ENCODE data around the gene ZNF593.

The ZNF593 gene

DNA sequence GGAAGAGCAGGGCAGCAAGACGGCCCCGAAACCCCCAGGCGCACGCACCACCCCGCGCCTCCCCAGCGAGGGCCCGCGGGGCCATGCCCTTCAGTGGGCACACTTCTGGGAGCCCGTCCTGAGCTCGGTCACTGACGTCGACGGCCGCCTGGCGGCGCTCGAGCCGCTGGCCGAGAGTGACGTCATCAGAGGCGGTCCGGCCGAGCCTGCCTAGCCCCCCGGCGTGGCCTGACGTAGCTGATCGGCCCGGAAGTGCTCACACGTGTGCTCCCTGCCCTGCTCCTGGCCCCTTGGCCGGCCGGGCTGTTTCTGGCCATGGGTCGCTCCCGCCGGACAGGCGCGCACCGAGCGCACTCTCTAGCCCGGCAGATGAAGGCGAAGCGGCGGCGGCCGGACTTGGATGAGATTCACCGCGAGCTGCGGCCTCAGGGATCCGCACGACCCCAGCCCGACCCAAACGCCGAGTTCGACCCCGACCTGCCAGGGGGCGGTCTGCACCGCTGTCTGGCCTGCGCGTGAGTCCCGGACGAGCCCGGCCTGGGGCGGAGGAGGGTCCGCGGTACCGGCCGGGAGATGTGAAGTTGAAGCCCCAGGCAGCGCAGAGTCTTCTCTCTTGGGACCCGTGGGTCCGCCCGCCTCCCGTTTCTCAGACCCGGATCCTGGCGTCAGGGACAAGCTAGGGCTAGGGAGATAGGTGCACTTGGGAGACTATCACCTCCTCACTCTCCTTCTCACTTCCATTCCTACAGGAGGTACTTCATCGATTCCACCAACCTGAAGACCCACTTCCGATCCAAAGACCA lies at the start of gene ZNF593:
Gene ZNF593, plus strand, starts transcription at position 240 of the 803 bp plus-strand sequence. Its CDS starts 76 bp downstream, at position 316.
- peak; percentile 70 for DNase-seq (ENCODE audit: low read depth)

DNA sequence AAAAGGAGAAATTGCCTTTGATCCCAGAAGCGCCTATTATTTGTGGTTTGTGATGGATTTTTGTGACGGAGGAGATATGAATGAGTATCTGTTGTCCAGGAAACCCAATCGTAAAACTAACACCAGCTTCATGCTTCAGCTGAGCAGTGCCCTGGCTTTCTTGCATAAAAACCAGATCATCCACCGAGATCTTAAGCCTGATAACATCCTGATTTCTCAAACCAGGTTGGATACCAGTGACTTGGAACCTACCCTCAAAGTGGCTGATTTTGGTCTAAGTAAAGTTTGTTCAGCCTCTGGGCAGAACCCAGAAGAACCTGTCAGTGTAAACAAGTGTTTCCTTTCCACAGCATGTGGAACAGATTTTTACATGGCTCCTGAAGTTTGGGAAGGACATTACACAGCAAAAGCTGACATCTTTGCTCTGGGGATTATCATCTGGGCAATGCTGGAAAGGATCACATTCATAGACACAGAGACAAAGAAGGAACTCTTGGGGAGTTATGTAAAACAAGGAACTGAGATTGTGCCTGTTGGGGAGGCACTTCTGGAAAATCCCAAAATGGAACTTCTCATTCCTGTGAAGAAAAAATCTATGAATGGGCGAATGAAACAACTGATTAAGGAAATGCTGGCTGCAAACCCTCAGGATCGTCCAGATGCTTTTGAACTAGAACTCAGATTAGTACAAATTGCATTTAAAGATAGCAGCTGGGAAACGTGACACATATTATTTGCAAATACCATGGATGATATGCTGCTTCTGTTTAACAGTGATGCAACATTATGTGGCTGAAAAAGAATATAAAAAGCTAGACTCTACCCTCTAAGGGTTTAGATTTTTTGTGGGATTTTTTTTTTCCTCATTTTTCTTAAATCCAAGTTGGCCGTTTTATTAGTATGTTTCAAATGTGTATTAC lies 47.6 kb upstream of the ZNF593 start:
- no peak for DNase-seq (ENCODE audit: low read depth)

DNA sequence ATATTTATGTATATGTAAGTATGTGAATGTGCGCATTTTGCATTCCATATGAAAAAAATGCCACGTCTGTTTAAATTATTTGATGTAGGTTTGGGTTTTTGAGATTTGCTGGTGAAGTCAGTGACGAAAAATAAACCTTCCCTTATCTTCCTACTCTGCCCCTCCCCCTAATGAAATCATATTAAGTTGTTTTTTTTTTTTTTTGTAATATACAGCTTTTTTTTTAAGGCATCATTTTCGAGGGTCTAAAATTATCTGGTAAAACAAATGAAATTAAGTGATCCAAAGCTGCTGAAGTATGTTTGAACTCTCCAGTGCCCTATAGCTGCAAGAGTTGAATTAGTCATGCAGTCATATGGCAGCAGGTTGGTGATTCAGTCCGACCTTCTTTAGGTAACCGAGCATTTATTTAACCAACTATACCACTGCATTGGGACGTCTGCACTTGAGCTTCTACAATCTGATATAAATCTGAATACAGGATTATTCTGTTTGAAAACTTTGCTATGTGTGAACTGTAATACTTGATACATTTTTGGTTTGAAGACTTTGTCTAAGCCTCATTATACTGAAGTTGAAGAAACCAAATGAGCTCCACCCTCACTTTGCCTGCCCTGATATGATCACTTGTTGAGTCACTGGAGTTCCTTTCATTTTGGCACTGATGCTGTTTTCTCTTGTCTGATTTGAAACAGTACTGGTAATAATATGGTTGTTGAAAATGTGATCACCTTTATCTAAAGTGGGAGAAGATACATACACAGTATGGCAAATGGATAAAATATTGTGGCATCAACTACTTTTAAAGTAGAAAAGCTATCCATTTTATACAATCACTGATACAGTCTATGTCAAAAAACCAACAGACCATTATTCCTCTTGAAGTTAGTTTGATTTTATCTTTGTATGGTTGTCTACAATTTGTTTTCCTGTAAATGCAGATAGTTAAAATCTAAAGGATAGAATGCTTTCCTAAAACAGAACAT lies 46.4 kb upstream of the ZNF593 start:
- DNase-seq (ENCODE audit: low read depth), result no peak

DNA sequence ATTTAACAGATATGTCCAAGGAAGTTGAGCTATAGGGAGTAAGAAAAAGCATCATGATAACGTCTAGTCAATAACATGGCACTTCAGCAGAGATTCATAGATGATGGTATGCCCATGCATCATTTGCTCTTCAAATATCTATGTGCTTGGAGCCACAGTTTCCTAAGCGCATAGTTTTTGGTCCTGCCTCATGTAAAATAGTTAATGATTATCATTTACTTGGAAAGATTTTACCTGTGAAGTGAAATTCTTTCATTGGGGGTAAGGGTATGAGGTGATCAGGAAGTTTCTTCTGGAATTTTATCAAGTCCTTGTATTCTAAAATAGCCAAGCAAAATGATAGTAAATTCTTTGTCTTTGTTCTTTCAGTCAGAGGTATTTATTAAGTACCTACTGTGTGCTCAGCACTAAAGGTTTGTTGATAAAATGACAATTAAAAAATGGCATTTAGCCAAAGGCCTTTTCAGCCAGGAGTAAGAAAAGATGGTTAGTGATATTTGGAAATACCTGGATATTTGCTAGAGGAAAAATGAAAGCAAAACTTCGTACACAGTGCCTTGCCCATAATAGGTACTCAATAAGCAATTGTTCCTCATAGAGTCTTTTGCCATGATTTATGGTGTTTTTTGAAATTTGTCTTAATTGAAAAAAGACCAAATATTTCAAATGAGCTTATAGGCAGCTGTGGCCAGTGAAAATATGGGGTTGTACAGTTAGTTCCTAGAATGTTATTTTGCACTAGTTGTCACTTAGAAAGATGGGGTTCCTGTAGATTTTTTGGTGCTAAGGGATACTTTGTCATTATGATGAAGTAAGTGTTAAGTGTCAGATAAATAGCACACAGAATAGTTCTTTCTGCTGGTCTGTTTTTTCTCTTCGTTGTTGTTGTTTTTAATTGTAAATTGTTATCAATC lies 45.0 kb upstream of the ZNF593 start:
- DNase-seq (ENCODE audit: low read depth), result no peak

DNA sequence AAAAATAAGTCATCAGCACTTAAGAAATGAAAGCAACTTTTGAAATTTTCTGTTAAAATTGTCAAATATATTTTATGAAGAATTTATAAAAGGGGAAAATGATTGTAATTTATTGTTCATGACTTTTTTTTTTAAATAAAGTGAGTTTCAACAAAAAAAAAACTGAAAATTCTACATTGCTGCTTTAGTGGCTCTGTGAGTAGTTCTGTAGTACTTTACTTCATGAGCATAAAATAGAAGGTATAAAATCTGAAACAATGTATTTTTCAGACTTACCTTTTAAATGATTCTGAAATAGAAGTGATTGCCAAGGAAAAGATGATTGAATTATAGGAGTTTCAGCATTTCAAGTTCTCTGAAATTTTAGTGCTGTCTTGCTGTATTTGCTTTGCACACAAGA lies 44.3 kb upstream of the ZNF593 start:
- no peak for DNase-seq (ENCODE audit: low read depth)

DNA sequence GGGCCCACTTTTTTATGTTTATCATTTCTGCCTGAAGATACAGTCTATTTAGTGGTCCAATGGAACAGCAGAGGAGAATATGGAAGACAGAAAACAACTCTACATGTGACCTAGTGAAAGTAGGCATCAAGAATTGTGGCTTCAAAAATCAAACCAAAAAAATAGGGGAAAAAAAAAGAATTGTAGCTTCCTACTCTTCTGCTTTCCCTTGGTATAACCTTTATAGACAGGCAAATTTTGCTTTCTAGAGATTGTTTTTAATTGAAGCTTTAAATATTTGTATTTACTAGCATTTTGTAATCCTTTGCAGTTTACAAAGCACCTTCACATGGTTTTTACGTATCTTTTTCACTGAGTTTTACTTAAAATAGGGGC lies 43.8 kb upstream of the ZNF593 start:
- no peak for DNase-seq (ENCODE audit: low read depth)

DNA sequence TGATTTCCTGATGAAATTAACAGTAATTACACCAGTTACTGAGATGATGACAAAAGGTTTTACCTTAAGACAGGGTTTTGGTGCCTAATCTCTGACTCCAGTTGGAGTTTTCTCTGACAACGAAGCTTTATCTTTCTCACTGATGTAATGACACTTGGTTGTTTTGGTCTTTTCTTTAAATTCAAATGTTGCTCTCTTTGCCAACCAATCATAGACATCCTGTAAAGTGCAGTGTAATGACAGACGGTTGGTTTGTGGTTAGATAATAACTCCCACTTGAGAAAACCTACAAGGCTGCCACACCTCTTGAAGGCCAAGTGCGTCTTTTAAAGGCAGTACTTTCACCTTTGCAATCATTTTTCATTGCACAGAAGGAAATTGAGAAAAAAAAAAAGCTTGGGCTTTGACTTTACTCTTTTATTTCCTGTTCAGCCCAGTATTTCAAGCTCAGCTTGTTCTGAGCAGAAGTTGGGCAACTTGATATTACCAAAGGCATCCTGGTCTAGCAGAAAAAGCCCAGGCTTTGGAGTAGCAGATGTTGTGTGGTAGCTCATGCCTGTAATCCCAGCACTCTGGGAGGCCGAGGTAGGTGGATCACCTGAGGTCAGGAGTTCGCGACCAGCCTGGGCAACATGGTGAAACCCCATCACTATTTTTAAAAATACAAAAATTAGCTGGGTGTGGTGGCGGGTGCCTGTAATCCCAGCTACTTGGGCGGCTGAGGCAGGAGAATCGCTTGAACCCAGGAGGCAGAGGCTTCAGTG lies 43.2 kb upstream of the ZNF593 start:
- DNase-seq (ENCODE audit: low read depth), result peak; percentile 18

DNA sequence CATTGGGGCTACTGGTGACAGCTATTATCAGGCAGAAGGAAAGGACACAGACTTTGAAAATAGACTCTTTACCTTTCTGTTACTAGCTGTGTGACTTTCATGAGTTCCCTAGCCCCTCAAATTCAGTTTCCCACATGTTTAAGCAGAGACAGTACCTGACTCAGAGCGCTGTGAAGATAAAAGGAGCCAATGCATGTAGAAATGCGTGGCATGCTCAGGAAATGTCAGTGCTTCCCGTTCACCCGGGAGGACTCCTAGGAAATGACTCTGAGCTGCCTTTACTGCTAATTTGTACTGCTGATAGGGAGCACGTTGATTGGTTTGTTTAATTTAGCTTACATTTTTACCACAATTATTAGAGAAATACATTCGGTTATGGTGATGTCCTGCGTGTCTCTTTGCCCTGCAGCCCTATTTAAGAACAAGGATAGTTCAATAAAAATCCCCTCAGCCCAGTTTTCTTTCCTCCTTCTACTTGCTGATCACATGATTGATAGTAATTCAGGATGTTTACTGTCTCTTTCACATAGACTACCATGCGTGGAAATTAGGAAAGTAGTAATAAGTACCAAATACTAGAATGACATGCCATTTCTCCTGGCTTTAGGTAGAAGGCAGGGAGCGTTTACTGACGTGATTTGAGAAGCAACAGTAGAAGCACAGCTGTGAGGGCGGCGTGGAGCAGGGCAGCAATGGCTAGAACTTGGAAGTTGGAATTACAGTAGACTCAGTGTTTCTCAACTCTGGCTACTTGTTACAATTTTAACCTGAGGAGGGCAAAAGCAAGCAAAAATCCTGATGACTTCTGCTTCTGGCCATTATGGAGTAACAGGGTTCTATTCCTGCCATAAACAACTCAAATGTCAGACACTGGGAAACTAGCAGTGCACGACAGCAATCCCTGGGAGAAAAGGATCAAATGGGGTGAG lies 42.2 kb upstream of the ZNF593 start:
- DNase-seq (ENCODE audit: low read depth), result no peak

DNA sequence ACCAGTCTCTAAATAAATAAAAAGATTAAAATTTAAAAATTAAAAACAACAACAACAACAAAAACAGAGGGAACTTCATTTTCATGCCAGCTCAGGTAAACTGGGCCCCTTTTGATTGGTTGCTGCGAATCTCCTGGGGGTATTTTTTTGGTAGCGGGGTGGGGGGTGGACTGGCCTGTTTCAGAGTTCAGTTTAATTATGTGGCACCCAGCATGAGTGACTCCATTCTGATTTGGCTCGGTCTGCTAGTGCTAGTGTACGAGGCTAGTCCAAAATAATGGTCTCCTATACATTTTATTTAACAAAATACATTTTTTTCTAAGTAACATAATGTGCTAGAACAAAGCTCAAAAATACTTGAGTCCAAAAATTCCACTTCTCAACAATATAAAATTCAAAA lies 39.9 kb upstream of the ZNF593 start:
- DNase-seq (ENCODE audit: low read depth), result no peak

DNA sequence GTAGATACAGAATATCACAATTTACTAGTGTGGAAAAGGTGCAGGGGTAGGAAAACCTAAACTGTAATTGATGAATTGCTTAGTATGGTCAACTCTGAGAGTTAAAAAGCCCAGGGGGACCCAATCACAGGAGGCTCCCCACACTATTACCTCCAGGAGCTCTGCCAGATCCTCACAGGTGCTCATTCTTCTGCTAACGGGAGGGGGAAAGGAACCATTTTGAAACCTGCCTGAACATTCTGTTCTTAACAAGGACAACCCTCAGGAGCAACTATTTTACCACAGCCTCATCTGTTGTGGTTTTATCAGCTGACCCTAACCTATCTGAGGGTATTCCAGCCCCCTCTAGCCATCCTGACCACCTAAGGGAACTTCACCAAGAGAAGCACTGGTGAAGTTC lies 39.0 kb upstream of the ZNF593 start:
- no peak for DNase-seq (ENCODE audit: low read depth)

DNA sequence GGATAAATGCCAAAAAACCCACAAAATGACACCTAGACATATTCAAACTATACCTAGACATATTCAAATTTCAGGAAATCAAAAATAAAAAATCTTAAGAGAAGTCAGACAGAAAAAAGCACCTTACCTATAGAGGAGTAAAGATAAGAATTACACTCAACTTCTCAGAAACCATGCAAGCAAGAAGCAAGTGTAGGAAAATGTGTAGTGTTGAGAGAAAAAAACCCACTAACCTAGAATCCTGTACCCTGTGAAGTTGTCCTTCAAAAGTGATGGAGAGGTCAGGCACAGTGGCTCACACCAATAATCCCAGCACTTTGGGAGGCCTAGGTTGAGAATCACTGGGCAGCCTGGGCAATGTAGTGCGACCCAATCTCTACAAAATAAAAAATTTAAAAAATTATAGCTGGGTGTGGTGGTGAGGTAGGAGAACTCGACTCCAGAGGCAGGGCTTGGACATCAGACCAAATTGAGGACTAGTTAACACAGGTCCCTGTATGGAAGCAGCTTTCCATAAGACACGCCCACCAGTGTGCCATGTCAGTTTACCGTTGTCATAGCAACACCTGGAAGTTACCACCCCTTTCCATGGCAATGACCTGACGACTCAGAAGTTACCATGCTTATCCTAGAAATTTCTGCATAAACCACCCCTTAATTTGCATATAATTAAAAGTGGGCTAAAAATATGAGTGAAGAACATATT lies 37.4 kb upstream of the ZNF593 start:
- no peak for DNase-seq (ENCODE audit: low read depth)

DNA sequence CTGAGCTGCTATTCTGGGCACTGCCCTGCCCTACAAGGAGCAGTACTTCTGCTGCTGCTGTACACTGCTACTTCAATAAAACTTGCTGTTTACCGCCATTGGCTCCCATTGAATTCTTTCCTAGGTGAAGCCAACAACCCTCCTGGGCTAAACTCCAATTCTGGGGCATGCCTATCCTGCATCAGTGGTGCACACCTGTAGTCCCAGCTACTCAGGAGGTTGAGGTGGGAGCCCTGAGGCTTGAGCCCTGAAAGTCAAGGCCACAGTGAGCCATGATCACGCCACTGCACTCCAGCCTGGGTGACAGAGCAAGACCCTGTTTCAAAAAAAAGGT lies 36.9 kb upstream of the ZNF593 start:
- no peak for DNase-seq (ENCODE audit: low read depth)

DNA sequence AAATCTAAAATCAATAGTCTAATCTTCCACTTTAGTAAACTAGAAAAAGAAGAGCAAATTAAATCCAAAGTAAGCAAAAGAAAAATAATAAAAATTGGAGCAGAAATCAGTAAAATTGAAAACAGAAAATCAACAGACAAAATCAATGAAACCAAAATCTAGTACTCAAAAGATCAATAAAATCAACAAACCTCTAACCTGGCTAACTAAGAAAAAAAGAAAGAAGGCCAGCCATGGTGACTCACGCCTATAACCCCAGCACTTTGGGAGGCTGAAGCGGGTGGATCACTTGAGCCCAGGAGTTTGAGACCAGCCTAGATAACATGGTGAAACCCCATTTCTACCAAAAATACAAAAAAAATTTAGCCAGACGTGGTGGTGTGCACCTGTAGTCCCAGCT lies 35.2 kb upstream of the ZNF593 start:
- DNase-seq (ENCODE audit: low read depth), result no peak

DNA sequence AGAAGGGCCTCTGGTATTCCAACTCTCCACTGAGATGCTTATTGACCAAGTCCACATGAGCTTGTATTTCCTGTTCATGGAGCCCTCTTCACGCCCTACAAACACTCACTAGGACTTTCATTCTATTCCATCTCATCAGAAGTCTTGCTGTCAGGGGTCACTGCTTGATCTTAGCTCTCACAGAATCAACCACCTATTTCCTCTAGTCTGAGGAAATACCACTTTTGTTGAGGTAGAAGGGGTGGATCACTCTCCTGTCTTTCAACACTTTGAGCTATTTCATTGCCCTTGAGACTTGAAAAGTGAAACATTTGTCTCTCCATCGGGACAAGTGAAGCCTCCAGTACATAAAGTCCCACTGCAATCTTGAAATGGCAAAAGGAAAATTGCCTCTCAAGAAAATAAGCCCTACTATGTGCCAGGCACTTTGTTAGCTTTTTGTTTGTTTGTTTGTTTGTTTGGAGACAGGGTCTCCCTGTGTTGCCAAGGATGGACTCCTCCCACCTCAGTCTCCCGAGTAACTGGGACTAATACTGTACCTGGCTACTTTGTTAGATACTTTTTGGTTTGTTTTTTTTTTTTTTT lies 30.6 kb upstream of the ZNF593 start:
- no peak for DNase-seq (ENCODE audit: low read depth)

DNA sequence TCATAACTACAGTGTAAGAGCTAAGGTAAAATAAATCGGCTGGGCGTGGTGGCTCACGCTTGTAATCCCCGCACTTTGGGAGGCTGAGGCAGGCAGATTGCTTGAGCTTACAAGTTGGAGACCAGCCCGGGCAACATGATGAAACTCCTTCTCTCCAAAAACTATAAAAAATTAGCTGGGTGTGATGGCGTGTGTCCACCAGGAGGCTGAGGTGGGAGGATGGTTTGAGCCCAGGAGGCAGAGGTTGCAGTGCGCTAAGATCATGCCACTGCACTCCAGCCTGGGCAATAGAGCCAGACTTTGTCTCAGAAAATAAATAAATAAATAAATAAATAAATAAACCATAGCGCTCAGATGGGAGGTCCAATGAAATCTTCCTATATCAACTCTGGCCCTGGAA lies 27.5 kb upstream of the ZNF593 start:
- no peak for DNase-seq (ENCODE audit: low read depth)

DNA sequence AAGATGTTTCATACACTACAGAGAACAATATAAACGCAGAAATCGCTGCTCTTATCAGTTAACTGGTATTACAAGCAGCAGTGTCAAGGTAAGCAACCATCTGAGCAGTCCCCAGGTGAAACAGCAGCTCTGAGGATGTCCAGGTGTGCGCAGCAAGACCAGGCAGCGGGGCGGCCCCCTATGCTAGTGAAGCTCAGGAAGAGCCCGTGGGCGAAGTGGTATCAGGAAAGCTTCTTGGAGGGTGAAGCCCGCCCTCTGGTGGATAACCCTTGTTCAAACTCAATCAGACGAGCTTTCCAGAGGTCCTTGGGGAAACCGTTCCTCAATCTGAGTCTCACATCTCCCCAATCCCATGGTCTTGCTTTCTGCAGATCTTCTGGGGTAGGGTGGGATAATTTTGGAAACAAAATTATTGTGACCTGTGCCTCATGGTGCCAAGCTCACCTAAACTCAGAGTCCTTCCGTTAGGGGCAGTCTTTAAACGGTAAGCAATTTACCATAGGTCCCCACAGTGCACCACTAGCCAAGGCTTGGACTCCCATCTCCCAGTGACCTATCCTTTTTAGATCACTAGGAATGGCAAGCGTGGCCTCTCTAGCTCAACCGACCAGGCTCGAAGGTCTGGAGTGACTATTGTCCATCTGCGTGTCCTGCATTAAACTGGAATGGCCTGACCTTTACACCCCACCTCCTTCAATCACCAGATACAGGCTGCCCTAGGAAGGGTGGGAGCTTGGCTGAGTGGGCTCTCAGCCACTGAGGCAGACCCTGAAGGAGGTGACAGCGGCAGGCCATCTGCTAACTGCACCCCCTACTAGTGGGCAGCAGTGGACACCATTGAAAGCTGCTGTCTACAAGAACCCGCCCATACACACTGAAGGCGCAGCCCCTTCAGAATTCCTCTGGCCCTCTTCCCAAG lies 24.4 kb upstream of the ZNF593 start:
- DNase-seq (ENCODE audit: low read depth), result peak; percentile 53

DNA sequence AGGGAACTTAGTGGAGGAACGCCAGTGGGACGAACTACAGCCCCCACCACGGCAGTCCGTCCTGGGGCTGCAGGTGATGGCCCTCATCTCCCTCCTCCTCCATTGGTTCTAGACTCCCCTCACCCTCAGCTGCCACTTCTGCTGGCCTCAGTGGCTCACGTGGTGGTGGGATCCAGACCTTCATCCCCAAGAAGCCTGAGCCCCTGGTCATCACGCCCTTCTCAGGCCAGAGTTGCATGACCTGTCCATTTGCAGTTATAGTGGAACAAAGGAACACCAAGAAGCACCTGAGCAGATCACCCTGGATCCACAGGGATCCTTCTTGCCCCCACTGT lies 23.8 kb upstream of the ZNF593 start:
- no peak for DNase-seq (ENCODE audit: low read depth)
